ENCODE data around the gene FOXJ3.

FOXJ3 gene

DNA sequence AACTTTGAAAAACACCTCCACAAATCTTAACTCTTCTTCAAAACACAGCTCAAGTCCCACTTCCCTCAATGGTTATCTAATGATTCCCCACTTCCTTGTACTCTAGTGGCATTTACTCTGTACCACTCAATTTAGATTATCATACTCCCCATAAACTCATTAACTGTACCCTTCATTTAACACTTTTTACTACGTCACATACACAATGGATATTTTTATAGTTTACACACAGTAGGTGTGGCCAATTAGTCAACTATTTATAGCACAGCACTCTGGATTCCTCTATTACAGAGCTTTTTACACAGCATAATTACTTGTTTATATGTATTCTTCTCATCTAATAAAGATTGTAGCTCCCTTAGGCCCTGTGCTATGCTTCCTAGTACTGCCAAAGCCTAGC is 62.1 kb downstream of the FOXJ3 start:
- ChIA-PET CTCF (no interaction called here), POLR2A (no interaction called here)
- DNase-seq (ENCODE audit: extremely low spot score): no peak

DNA sequence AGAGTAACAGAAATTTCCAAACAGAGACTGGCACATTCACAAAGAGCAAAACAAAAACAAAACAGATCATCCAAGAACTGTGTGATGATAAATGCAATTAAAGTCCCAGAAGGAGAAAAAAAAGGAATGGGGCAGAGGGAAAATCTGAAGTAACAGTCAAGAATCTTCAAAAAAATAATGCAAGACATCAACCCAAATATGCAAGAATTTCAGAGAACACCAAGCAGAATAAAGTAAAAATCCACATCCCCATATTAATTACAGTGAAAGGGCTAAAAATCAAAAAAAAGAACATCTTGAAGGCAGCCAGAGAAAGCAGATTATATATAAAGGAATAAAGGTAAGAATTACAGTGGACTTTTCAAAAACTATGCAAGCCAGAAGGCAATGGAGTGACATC is 67.1 kb downstream of the FOXJ3 start:
- ChIA-PET POLR2A (no interaction called here), CTCF (no interaction called here)
- TF ChIP-seq FOXK2 (IDR thresholded peaks at IDR 0.05) (no peak), HDGF (IDR thresholded peaks at IDR 0.05; ENCODE audit: borderline replicate concordance) (no peak), BHLHE40 (IDR thresholded peaks at IDR 0.05; ENCODE audit: borderline replicate concordance) (no peak), SP1 (IDR thresholded peaks at IDR 0.05) (no peak), SUZ12 (IDR thresholded peaks at IDR 0.05) (no peak), ARNT (IDR thresholded peaks at IDR 0.05) (no peak), ELF4 (IDR thresholded peaks at IDR 0.05) (no peak), CTBP1 (IDR thresholded peaks at IDR 0.05; ENCODE audit: borderline replicate concordance) (no peak), TARDBP (IDR thresholded peaks at IDR 0.05) (no peak), FOXA1 (IDR thresholded peaks at IDR 0.05) (no peak), L3MBTL2 (conservative IDR thresholded peaks at IDR 0.05) (no peak), LEF1 (IDR thresholded peaks at IDR 0.05; ENCODE audit: borderline replicate concordance) (no peak), FOXM1 (IDR thresholded peaks at IDR 0.05; ENCODE audit: borderline replicate concordance) (no peak), NFRKB (IDR thresholded peaks at IDR 0.05) (no peak), ZNF384 (IDR thresholded peaks at IDR 0.05) (no peak)
- TF ChIP-seq, protein P1, sequence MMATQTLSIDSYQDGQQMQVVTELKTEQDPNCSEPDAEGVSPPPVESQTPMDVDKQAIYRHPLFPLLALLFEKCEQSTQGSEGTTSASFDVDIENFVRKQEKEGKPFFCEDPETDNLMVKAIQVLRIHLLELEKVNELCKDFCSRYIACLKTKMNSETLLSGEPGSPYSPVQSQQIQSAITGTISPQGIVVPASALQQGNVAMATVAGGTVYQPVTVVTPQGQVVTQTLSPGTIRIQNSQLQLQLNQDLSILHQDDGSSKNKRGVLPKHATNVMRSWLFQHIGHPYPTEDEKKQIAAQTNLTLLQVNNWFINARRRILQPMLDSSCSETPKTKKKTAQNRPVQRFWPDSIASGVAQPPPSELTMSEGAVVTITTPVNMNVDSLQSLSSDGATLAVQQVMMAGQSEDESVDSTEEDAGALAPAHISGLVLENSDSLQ (IDR thresholded peaks at IDR 0.05): no peak
- no peak for DNase-seq (ENCODE audit: extremely low spot score)

More for the DNA sequence above, 62.1 kb downstream of the FOXJ3 start:
- TF ChIP-seq HDGF (IDR thresholded peaks at IDR 0.05; ENCODE audit: borderline replicate concordance) (no peak), CTBP1 (IDR thresholded peaks at IDR 0.05; ENCODE audit: borderline replicate concordance) (no peak), ELF4 (IDR thresholded peaks at IDR 0.05) (no peak), FOXA1 (IDR thresholded peaks at IDR 0.05) (no peak), ZNF384 (IDR thresholded peaks at IDR 0.05) (no peak), FOXK2 (IDR thresholded peaks at IDR 0.05) (no peak), L3MBTL2 (conservative IDR thresholded peaks at IDR 0.05) (no peak), FOXM1 (IDR thresholded peaks at IDR 0.05; ENCODE audit: borderline replicate concordance) (no peak), ARNT (IDR thresholded peaks at IDR 0.05) (no peak), SUZ12 (IDR thresholded peaks at IDR 0.05) (no peak), NFRKB (IDR thresholded peaks at IDR 0.05) (no peak), LEF1 (IDR thresholded peaks at IDR 0.05; ENCODE audit: borderline replicate concordance) (no peak)
- TF ChIP-seq, protein P1 (IDR thresholded peaks at IDR 0.05): no peak

DNA sequence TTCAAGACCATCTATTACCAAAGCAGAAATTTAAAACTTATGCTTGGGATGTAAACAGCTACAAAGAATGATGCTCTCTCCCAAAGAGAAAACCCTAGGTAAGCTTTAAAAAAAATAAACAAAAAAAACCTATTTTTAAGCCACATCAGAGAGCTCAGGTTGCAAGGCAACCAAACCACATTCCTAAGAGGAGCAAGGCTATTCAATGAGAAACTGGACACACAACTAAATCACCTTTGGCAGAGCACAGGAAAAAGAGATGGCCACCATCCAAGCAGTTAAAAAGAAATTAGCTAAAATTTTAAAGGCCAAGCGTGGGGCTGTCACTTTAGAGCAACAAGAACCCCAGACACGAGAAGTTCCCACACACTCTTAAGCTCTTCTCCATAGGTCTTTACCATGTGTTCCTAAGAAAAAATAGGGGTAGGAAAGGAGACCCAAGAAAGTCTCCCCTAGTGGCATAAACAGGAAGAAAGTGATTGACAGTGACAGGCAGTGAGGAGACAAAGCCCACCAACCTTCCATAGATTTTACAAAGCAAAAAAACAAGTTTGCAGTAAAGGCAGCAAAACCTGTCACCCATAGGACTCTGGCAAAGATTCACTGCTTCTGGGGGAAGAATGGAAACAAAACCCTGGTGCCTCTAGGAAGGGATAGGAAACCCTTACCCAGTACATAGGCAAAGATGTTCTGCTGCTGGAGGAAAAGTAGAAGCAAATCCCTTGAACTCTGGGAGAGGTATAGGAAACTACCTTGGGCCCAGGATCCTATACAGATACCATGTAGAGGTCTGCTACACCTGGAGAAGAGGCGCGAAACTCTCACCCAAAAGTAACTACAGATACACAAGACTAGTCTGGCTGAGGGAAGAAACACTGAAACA is 68.5 kb downstream of the FOXJ3 start:
- POLR2A ChIA-PET: no interaction called here
- CTCF ChIA-PET: interaction anchor here (0.5 to 1.3 kb wide), 2 partner anchors 93 to 163 kb away, joined by 3 to 4 read pairs; no protein-coding TSS in a partner anchor
- DNase-seq (ENCODE audit: extremely low spot score): no peak
- TF ChIP-seq, protein P1 (IDR thresholded peaks at IDR 0.05): peak; percentile 57; the same call in 1 of the 2 replicates
- TF ChIP-seq L3MBTL2 (conservative IDR thresholded peaks at IDR 0.05): no peak

DNA sequence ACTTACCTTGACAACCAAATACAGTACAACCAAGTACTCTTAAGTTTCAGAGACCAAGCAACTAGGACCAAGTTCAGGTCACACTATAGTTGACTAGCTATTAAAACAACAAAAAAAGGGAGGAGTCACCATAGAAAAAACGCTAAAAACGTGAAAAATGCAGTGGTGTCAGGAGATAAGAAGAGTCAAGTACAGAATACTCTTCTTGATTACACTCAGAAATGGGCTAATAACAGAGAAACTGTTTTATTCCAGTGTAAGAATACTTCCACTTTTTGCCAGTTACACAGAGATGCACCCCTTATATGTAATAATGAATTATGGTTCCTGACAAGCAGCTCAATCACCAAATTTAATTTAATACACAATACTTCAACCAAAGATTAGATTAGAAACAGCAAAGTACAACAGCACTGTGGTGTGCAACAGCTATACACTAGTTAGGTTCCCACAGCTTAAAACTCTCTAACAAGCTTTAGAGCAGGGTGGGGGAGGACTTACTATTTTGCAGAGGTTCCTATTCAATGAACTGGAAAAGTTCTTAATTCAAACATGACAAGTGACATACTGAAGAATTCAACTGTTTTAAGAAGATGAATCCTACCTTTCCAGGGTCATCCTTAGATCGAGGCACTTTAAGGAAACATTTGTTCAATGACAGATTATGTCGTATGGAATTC is 70.4 kb downstream of the FOXJ3 start:
- TF ChIP-seq SUZ12 (IDR thresholded peaks at IDR 0.05) (no peak), L3MBTL2 (conservative IDR thresholded peaks at IDR 0.05) (no peak), FOXM1 (IDR thresholded peaks at IDR 0.05; ENCODE audit: borderline replicate concordance) (no peak), TARDBP (IDR thresholded peaks at IDR 0.05) (no peak), ARNT (IDR thresholded peaks at IDR 0.05) (no peak), SP1 (IDR thresholded peaks at IDR 0.05) (no peak), LEF1 (IDR thresholded peaks at IDR 0.05; ENCODE audit: borderline replicate concordance) (no peak), FOXA1 (IDR thresholded peaks at IDR 0.05) (no peak), FOXK2 (IDR thresholded peaks at IDR 0.05) (no peak), NFRKB (IDR thresholded peaks at IDR 0.05) (no peak), CTBP1 (IDR thresholded peaks at IDR 0.05; ENCODE audit: borderline replicate concordance) (no peak), BHLHE40 (IDR thresholded peaks at IDR 0.05; ENCODE audit: borderline replicate concordance) (no peak), HDGF (IDR thresholded peaks at IDR 0.05; ENCODE audit: borderline replicate concordance) (no peak), ELF4 (IDR thresholded peaks at IDR 0.05) (no peak), ZNF384 (IDR thresholded peaks at IDR 0.05) (no peak)
- TF ChIP-seq, protein P1 (IDR thresholded peaks at IDR 0.05): no peak
- POLR2A ChIA-PET: no interaction called here
- DNase-seq (ENCODE audit: extremely low spot score): no peak
- CTCF ChIA-PET: no interaction called here

DNA sequence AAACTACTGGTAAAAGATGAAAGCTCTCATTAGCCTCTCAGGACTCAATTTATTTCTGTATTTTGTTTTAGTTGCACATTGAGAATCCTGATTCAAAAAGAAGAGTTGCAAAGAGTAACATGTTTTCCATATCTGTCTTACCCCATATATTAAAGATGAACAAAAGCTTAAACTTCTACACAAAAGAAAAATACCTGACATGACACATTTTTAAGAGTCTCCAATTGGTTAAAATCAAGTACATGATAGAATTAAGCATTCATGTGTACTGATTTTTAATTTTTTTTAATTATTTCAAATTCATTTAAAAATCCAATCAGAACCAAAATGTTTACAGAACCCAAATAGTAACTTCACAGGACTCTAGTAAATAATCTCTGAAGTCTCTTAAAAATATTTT is 72.0 kb downstream of the FOXJ3 start:
- no peak for TF ChIP-seq TARDBP (IDR thresholded peaks at IDR 0.05)
- no peak for TF ChIP-seq FOXM1 (IDR thresholded peaks at IDR 0.05; ENCODE audit: borderline replicate concordance)
- ChIA-PET CTCF (no interaction called here), POLR2A (no interaction called here)
- DNase-seq (ENCODE audit: extremely low spot score): no peak
